Measurements from ENCODE around the gene PSRC1. TPM values are rescaled to one million over a fixed set of nuclear protein-coding genes. Genes with fewer than 3 reads are reported as not detected.

The PSRC1 gene
- total RNA-seq, 1 experiment from 2014 or later = 68.4 TPM

- TF ChIP-seq ZNF532 (CRISPR knock-in tag; IDR thresholded peaks at IDR 0.05; ENCODE audit: borderline replicate concordance) = no peak
- TF ChIP-seq CREB1 (CRISPR knock-in tag; IDR thresholded peaks at IDR 0.05) = no peak
- TF ChIP-seq USF1 (CRISPR knock-in tag; IDR thresholded peaks at IDR 0.05) = no peak
- no peak for TF ChIP-seq MAX (CRISPR knock-in tag; IDR thresholded peaks at IDR 0.05)
- TF ChIP-seq, protein P1, sequence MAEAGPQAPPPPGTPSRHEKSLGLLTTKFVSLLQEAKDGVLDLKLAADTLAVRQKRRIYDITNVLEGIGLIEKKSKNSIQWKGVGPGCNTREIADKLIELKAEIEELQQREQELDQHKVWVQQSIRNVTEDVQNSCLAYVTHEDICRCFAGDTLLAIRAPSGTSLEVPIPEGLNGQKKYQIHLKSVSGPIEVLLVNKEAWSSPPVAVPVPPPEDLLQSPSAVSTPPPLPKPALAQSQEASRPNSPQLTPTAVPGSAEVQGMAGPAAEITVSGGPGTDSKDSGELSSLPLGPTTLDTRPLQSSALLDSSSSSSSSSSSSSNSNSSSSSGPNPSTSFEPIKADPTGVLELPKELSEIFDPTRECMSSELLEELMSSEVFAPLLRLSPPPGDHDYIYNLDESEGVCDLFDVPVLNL (CRISPR knock-in tag; IDR thresholded peaks at IDR 0.05; ENCODE audit: borderline replicate concordance, low read depth) = no peak
- TF ChIP-seq MLX (CRISPR knock-in tag; IDR thresholded peaks at IDR 0.05) = no peak
- no peak for TF ChIP-seq ZNF219 (CRISPR knock-in tag; IDR thresholded peaks at IDR 0.05; ENCODE audit: borderline replicate concordance)
- TF ChIP-seq, protein P2, sequence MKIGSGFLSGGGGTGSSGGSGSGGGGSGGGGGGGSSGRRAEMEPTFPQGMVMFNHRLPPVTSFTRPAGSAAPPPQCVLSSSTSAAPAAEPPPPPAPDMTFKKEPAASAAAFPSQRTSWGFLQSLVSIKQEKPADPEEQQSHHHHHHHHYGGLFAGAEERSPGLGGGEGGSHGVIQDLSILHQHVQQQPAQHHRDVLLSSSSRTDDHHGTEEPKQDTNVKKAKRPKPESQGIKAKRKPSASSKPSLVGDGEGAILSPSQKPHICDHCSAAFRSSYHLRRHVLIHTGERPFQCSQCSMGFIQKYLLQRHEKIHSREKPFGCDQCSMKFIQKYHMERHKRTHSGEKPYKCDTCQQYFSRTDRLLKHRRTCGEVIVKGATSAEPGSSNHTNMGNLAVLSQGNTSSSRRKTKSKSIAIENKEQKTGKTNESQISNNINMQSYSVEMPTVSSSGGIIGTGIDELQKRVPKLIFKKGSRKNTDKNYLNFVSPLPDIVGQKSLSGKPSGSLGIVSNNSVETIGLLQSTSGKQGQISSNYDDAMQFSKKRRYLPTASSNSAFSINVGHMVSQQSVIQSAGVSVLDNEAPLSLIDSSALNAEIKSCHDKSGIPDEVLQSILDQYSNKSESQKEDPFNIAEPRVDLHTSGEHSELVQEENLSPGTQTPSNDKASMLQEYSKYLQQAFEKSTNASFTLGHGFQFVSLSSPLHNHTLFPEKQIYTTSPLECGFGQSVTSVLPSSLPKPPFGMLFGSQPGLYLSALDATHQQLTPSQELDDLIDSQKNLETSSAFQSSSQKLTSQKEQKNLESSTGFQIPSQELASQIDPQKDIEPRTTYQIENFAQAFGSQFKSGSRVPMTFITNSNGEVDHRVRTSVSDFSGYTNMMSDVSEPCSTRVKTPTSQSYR (CRISPR knock-in tag; IDR thresholded peaks at IDR 0.05) = no peak
- no peak for TF ChIP-seq IRF2 (CRISPR knock-in tag; IDR thresholded peaks at IDR 0.05; ENCODE audit: borderline replicate concordance, low read depth)
- no peak for TF ChIP-seq CREM (CRISPR knock-in tag; IDR thresholded peaks at IDR 0.05)
- TF ChIP-seq, protein P3, sequence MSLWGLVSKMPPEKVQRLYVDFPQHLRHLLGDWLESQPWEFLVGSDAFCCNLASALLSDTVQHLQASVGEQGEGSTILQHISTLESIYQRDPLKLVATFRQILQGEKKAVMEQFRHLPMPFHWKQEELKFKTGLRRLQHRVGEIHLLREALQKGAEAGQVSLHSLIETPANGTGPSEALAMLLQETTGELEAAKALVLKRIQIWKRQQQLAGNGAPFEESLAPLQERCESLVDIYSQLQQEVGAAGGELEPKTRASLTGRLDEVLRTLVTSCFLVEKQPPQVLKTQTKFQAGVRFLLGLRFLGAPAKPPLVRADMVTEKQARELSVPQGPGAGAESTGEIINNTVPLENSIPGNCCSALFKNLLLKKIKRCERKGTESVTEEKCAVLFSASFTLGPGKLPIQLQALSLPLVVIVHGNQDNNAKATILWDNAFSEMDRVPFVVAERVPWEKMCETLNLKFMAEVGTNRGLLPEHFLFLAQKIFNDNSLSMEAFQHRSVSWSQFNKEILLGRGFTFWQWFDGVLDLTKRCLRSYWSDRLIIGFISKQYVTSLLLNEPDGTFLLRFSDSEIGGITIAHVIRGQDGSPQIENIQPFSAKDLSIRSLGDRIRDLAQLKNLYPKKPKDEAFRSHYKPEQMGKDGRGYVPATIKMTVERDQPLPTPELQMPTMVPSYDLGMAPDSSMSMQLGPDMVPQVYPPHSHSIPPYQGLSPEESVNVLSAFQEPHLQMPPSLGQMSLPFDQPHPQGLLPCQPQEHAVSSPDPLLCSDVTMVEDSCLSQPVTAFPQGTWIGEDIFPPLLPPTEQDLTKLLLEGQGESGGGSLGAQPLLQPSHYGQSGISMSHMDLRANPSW (CRISPR knock-in tag; conservative IDR thresholded peaks at IDR 0.05; ENCODE audit: low read depth) = no peak
- TF ChIP-seq, protein P4, sequence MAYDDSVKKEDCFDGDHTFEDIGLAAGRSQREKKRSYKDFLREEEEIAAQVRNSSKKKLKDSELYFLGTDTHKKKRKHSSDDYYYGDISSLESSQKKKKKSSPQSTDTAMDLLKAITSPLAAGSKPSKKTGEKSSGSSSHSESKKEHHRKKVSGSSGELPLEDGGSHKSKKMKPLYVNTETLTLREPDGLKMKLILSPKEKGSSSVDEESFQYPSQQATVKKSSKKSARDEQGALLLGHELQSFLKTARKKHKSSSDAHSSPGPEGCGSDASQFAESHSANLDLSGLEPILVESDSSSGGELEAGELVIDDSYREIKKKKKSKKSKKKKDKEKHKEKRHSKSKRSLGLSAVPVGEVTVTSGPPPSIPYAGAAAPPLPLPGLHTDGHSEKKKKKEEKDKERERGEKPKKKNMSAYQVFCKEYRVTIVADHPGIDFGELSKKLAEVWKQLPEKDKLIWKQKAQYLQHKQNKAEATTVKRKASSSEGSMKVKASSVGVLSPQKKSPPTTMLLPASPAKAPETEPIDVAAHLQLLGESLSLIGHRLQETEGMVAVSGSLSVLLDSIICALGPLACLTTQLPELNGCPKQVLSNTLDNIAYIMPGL (CRISPR knock-in tag; IDR thresholded peaks at IDR 0.05) = no peak
- no peak for TF ChIP-seq ESRRA (CRISPR knock-in tag; IDR thresholded peaks at IDR 0.05; ENCODE audit: borderline replicate concordance)
- no peak for TF ChIP-seq TP53 (CRISPR knock-in tag; IDR thresholded peaks at IDR 0.05)
- TF ChIP-seq FOXP1 (CRISPR knock-in tag; IDR thresholded peaks at IDR 0.05; ENCODE audit: borderline replicate concordance) = no peak
- TF ChIP-seq, protein P5, sequence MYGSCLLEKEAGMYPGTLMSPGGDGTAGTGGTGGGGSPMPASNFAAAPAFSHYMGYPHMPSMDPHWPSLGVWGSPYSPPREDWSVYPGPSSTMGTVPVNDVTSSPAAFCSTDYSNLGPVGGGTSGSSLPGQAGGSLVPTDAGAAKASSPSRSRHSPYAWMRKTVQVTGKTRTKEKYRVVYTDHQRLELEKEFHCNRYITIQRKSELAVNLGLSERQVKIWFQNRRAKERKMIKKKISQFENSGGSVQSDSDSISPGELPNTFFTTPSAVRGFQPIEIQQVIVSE (CRISPR knock-in tag; IDR thresholded peaks at IDR 0.05; ENCODE audit: borderline replicate concordance) = no peak
- TF ChIP-seq, protein P6, sequence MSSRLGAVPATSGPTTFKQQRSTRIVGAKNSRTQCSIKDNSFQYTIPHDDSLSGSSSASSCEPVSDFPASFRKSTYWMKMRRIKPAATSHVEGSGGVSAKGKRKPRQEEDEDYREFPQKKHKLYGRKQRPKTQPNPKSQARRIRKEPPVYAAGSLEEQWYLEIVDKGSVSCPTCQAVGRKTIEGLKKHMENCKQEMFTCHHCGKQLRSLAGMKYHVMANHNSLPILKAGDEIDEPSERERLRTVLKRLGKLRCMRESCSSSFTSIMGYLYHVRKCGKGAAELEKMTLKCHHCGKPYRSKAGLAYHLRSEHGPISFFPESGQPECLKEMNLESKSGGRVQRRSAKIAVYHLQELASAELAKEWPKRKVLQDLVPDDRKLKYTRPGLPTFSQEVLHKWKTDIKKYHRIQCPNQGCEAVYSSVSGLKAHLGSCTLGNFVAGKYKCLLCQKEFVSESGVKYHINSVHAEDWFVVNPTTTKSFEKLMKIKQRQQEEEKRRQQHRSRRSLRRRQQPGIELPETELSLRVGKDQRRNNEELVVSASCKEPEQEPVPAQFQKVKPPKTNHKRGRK (CRISPR knock-in tag; IDR thresholded peaks at IDR 0.05; ENCODE audit: borderline replicate concordance) = no peak
- TF ChIP-seq ZNF416 (CRISPR knock-in tag; IDR thresholded peaks at IDR 0.05) = no peak
- no peak for TF ChIP-seq SMAD3 (CRISPR knock-in tag; IDR thresholded peaks at IDR 0.05; ENCODE audit: borderline replicate concordance)
- TF ChIP-seq FOXK1 (CRISPR knock-in tag; IDR thresholded peaks at IDR 0.05) = no peak
- Mint-ChIP-seq H3K36me3 (peaks cover 74% of the 10 kb centered on the region), H3K27me3 (ENCODE audit: low read depth) (no peaks in the 10 kb centered on the region), H3K9me3 (peaks cover 16% of the 10 kb centered on the region), H3K4me3 (no peak overlapping the region), H3K27ac (no peak overlapping the region), H3K4me1 (no peaks in the 10 kb centered on the region)
- ATAC-seq (no peak), DNase-seq (ENCODE audit: low spot score) (no peak)
- CTCF ChIA-PET = interaction anchor here (0.7 kb wide), 1 partner anchor 35 kb away, joined by 3 read pairs; no protein-coding TSS in a partner anchor
- POLR2A ChIA-PET = interaction anchor here (0.7 kb wide), 1 partner anchor 820 kb away, joined by 3 read pairs; no protein-coding TSS in a partner anchor
These were observed 48.2 kb upstream of the PSRC1 start for GRCh38 chr1:109331113-109331512.
